Tibial nerve (tissue), 4 donors: ENCODE measurements around the gene TRIP11.
"Not testable (repeated sequence)": the region's sequence is repeated elsewhere in the genome, so short reads cannot be mapped to it uniquely, and the experiment has no call there.

ENCODE experiments used
- CTCF ChIP-seq, 5 experiments: fragments of 200-600 bp in 3 of 5; fragments of 450-650 bp in 2 of 5; sonication (generic) in 3 of 5; IDR thresholded peaks; one replicate each; pipeline ENCODE4 v1.5.1; 2016 to 2019; ENCODE audit warnings: antibody characterized with exemption in 5 of 5, mild to moderate bottlenecking in 3 of 5, moderate library complexity in 2 of 5
- EP300 ChIP-seq, 2 donors: sonication (generic); formaldehyde crosslinking; IDR thresholded peaks; one replicate each; pipeline ENCODE4 v1.6.1; 2017; ENCODE audit warnings: antibody characterized with exemption in 2 of 2, mild to moderate bottlenecking in 1 of 2
- POLR2A ChIP-seq, 2 donors: fragments of 450-650 bp; IDR thresholded peaks; one replicate each; pipeline ENCODE4 v1.6.1; 2017; ENCODE audit warnings: antibody characterized with exemption in 2 of 2, mild to moderate bottlenecking in 2 of 2, moderate library complexity in 2 of 2

- not testable (repeated sequence) for TF ChIP-seq CTCF, POLR2A, EP300 (IDR thresholded peaks at IDR 0.05)
Measured at GRCh38 chr14:92049221-92049620, 9.4 kb upstream of the TRIP11 start.
